MM.1S (cell line): ENCODE measurements around the gene TBC1D16.

Experiments
- DNase-seq: peaks from one replicate; pipeline ENCODE4 v3.0.0-alpha.2; 2015
- H2AFZ ChIP-seq: fragments of 300-600 bp; sonication (generic); 2 replicates; pipeline ENCODE4 v1.6.0; 2016; ENCODE audit warnings: antibody characterized with exemption, low read length
- H3F3A ChIP-seq: fragments of 300-600 bp; sonication (generic); 2 replicates; pipeline ENCODE4 v1.6.1; 2016; ENCODE audit warnings: mild to moderate bottlenecking, antibody characterized with exemption, low read length, moderate library complexity, mixed read lengths; ENCODE audit not compliant: insufficient read depth
- H3K27ac ChIP-seq: fragments of 300-600 bp; sonication (generic); 2 replicates; pipeline ENCODE4 v1.5.1; 2016; ENCODE audit warnings: mild to moderate bottlenecking, low read length
- H3K27me3 ChIP-seq: fragments of 300-600 bp; sonication (generic); replicated peaks from 2 replicates; pipeline ENCODE4 v1.6.0; 2016; ENCODE audit warnings: low read length; ENCODE audit not compliant: insufficient read depth
- H3K36me3 ChIP-seq: fragments of 300-600 bp; sonication (generic); replicated peaks from 2 replicates; pipeline ENCODE4 v1.6.1; 2016; ENCODE audit warnings: mild to moderate bottlenecking, low read length, mixed read lengths; ENCODE audit not compliant: insufficient read depth
- H3K4me1 ChIP-seq: fragments of 300-600 bp; sonication (generic); 2 replicates; pipeline ENCODE4 v1.6.1; 2016; ENCODE audit warnings: low read length, mixed read lengths
- H3K4me2 ChIP-seq: fragments of 300-600 bp; sonication (generic); 2 replicates; pipeline ENCODE4 v1.6.0; 2016; ENCODE audit warnings: low read depth, low read length
- H3K4me3 ChIP-seq: fragments of 300-600 bp; sonication (generic); 2 replicates; pipeline ENCODE4 v1.5.1; 2016; ENCODE audit warnings: low read length, mixed read lengths
- H3K79me2 ChIP-seq: fragments of 300-600 bp; sonication (generic); 2 replicates; pipeline ENCODE4 v1.6.1; 2016; ENCODE audit warnings: mixed run types, low read length, mixed read lengths
- H3K9ac ChIP-seq: fragments of 300-600 bp; sonication (generic); 2 replicates; pipeline ENCODE4 v1.6.1; 2016; ENCODE audit warnings: low read length, mixed read lengths
- H3K9me2 ChIP-seq: fragments of 300-600 bp; sonication (generic); replicated peaks from 2 replicates; pipeline ENCODE4 v1.6.1; 2016; ENCODE audit warnings: mild to moderate bottlenecking, low read length, mixed read lengths; ENCODE audit not compliant: insufficient read depth
- H3K9me3 ChIP-seq: fragments of 300-600 bp; sonication (generic); replicated peaks from 2 replicates; pipeline ENCODE4 v1.6.1; 2016; ENCODE audit warnings: mild to moderate bottlenecking, low read length, mixed read lengths; ENCODE audit not compliant: insufficient read depth
- H4K20me1 ChIP-seq: fragments of 300-600 bp; sonication (generic); 2 replicates; pipeline ENCODE4 v1.6.1; 2016; ENCODE audit warnings: mild to moderate bottlenecking, low read length, moderate library complexity, mixed read lengths; ENCODE audit not compliant: insufficient read depth
- EZH2 ChIP-seq: fragments of 300-600 bp; sonication (generic); optimal IDR thresholded peaks from 2 replicates; pipeline ENCODE3; 2017; ENCODE audit warnings: low read depth, mild to moderate bottlenecking, antibody characterized with exemption, low read length, mixed read lengths
- EZH2phosphoT487 ChIP-seq: fragments of 300-600 bp; sonication (generic); IDR thresholded peaks from 2 replicates; pipeline ENCODE4 v1.6.1; 2018; ENCODE audit warnings: antibody characterized with exemption, low read length
- TF ChIP-seq, protein P1 (sequence below): fragments of 300-600 bp; sonication (generic); IDR thresholded peaks from 2 replicates; pipeline ENCODE4 v1.5.1; 2016; ENCODE audit warnings: antibody characterized with exemption, low read length, mixed read lengths

Gene TBC1D16

DNA sequence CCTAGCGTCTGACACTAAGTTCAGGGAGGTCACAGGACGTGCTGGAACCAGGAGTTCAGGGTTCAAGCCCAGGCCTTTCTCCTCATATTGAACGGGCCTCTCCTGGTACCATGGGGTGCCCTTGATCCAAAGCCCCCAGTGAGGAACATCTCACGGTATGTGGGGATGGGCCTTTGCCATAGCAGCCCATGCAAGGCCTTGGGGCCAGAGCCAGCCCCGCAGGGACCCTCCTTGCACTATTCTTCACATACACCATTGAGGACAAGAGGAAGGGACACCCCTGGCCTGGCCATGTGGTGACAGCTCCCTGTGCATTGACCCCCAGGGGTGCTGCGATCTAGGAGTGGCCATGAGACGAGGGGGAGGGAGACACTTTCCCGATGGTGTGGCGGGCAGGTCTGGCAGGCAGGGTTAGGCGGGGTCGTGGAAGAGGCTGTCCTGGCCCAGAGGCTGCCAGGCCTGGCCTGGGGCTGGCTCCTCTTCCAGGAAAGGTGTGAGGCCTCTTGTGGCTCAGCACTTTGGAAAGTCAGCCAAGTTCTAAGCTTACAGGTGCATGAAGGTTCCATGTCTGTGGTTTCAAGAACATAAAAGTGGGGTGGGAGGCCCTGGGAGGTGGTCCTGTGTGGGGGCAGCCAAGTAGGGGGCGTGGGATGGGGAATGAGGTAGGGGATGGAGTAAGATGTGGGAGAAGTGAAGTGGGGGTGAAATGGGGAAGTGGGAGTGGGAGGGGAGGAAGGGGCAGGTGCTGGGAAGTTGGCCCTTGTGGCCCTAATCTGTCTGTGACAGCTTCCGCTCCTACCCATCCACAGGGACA, 107.8 kb downstream of the TBC1D16 start:
- no peaks in the 10 kb centered on the region for H3K79me2 ChIP-seq
- no peaks in the 10 kb centered on the region for H3K9me2 ChIP-seq
- H3K9ac ChIP-seq, result no peak overlapping the region
- H2AFZ ChIP-seq, result no peak overlapping the region
- H3K9me3 ChIP-seq, result no peaks in the 10 kb centered on the region
- no peaks in the 10 kb centered on the region for H4K20me1 ChIP-seq
- H3K36me3 ChIP-seq, result no peaks in the 10 kb centered on the region
- no peaks in the 10 kb centered on the region for H3F3A ChIP-seq
- no peak overlapping the region for H3K4me2 ChIP-seq
- TF ChIP-seq EZH2phosphoT487 (no peak), EZH2 (no peak)
- TF ChIP-seq, protein P1, sequence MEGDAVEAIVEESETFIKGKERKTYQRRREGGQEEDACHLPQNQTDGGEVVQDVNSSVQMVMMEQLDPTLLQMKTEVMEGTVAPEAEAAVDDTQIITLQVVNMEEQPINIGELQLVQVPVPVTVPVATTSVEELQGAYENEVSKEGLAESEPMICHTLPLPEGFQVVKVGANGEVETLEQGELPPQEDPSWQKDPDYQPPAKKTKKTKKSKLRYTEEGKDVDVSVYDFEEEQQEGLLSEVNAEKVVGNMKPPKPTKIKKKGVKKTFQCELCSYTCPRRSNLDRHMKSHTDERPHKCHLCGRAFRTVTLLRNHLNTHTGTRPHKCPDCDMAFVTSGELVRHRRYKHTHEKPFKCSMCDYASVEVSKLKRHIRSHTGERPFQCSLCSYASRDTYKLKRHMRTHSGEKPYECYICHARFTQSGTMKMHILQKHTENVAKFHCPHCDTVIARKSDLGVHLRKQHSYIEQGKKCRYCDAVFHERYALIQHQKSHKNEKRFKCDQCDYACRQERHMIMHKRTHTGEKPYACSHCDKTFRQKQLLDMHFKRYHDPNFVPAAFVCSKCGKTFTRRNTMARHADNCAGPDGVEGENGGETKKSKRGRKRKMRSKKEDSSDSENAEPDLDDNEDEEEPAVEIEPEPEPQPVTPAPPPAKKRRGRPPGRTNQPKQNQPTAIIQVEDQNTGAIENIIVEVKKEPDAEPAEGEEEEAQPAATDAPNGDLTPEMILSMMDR, result no peak
- H3K27me3 ChIP-seq, result peaks cover 44% of the 10 kb centered on the region
- H3K4me1 ChIP-seq, result no peaks in the 10 kb centered on the region
- DNase-seq, result no peak
- H3K27ac ChIP-seq, result no peak overlapping the region
- H3K4me3 ChIP-seq, result no peak overlapping the region

DNA sequence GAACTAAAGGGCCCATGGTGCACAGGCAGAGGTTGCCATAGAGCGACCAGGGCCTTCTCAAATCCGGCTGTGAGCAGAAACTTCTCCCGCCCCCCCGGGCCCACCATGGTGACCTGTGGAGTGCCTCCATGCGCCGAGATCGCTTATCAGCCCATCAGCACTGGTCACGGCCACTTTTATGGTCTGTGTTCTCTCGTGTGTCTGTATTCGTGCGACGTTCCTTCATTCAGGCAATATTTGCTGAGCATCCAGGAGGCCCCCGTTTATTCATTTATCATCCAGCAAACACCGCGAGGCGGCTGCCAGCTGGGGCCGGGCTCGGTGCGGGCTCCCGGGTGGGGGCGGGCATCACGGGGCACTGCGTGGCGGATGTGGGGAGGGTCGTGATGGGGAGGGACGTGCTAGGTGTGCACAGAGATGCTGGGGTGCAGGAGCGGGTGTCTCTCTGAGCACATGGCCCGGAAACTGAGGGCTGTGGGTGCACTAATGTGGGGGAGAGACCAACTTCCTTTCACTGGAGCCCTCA, 108.5 kb downstream of the TBC1D16 start:
- no peak overlapping the region for H3K27ac ChIP-seq
- H3K4me2 ChIP-seq, result no peak overlapping the region

DNA sequence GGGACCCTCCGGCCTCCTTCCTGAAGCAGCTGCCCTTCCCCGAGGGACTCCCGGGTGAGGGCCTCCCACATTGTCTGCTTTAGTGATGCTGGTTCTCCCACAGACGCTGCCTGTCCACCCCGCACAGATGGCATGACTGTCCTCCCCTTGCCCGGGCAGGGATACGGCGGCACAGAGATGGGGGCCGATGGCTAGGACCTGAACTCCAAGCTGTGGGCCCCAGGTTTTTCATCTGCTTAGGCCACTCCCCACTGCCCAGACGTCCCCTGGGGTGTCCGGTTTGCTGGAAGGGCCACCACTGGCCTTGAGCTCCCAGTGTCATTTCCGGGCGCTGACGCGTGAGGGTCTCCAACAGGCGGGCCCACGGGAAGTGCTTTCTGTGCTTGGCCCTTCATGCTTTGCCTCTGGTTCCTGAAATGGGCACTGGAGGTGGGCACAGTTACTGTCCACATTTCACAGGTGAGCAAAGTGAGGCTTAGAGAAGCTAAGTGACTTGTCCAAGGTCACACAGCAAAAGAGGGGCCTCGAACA, 109.0 kb downstream of the TBC1D16 start:
- no peak overlapping the region for H3K9ac ChIP-seq
- no peaks in the 10 kb centered on the region for H3F3A ChIP-seq
- no peaks in the 10 kb centered on the region for H3K9me2 ChIP-seq
- no peaks in the 10 kb centered on the region for H3K79me2 ChIP-seq
- no peaks in the 10 kb centered on the region for H3K9me3 ChIP-seq
- no peak overlapping the region for H2AFZ ChIP-seq
- H3K4me3 ChIP-seq, result no peak overlapping the region
- peaks cover 32% of the 10 kb centered on the region for H3K27me3 ChIP-seq
- no peak overlapping the region for H3K4me2 ChIP-seq
- peaks cover 9% of the 10 kb centered on the region for H3K4me1 ChIP-seq
- TF ChIP-seq EZH2phosphoT487 (no peak), EZH2 (no peak)
- TF ChIP-seq, protein P1, result no peak
- H3K36me3 ChIP-seq, result no peaks in the 10 kb centered on the region
- no peak for DNase-seq
- H4K20me1 ChIP-seq, result no peaks in the 10 kb centered on the region
- no peak overlapping the region for H3K27ac ChIP-seq

More for the DNA sequence above, 108.5 kb downstream of the TBC1D16 start:
- Histone ChIP-seq H3K79me2 (no peaks in the 10 kb centered on the region), H3K4me1 (peaks cover 4% of the 10 kb centered on the region), H3K9ac (no peak overlapping the region), H3K36me3 (no peaks in the 10 kb centered on the region), H3K9me2 (no peaks in the 10 kb centered on the region), H3K4me3 (no peak overlapping the region), H3K9me3 (no peaks in the 10 kb centered on the region), H2AFZ (no peak overlapping the region), H3K27me3 (peaks cover 37% of the 10 kb centered on the region), H4K20me1 (no peaks in the 10 kb centered on the region), H3F3A (no peaks in the 10 kb centered on the region)
- no peak for DNase-seq
- no peak for TF ChIP-seq EZH2

DNA sequence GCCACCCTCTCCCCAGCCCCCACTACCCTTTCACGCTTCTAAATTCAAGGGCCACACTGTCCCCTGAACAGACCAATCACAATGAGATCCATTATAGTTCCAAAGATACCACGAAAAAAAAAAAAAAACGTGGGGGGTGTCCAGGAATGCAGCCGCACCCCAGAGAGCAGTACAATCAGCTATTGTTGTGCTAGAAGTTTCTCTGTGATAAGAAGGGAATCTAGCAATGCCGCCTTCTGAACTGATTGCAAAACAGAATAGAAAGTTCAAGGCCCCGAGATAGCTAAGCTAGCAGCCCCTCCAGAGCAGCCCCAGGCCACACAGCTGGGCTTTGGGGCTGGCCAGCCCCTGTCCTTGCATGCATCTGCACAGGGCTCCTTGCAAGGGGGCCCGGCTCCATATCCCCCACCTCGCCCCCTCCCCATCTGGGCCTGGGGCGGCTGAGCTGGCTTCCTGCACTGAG, 109.5 kb downstream of the TBC1D16 start:
- H2AFZ ChIP-seq, result no peak overlapping the region
- no peak overlapping the region for H3K4me2 ChIP-seq
- no peak overlapping the region for H3K9ac ChIP-seq
- no peak for DNase-seq
- H3K9me3 ChIP-seq, result no peaks in the 10 kb centered on the region
- peaks cover 27% of the 10 kb centered on the region for H3K27me3 ChIP-seq
- H3K9me2 ChIP-seq, result no peaks in the 10 kb centered on the region
- no peaks in the 10 kb centered on the region for H3K79me2 ChIP-seq
- H4K20me1 ChIP-seq, result no peaks in the 10 kb centered on the region
- peaks cover 12% of the 10 kb centered on the region for H3K4me1 ChIP-seq
- peaks cover 4% of the 10 kb centered on the region for H3F3A ChIP-seq
- no peaks in the 10 kb centered on the region for H3K36me3 ChIP-seq
- TF ChIP-seq EZH2phosphoT487 (no peak), EZH2 (no peak)
- TF ChIP-seq, protein P1, result no peak
- H3K27ac ChIP-seq, result no peak overlapping the region
- H3K4me3 ChIP-seq, result no peak overlapping the region
